Brain microvascular endothelial cell (primary cell): ENCODE data around the gene NTRK3.

Experiments used
- DNase-seq: peaks from one replicate; pipeline ENCODE4 v3.0.0-alpha.2; 2020
- H3K27ac ChIP-seq: fragments of 250-450 bp; sonication (Bioruptor Pico); 2 replicates; pipeline ENCODE4 v1.5.1; 2020; ENCODE audit warnings: mild to moderate bottlenecking, moderate library complexity
- H3K27me3 ChIP-seq: fragments of 250-450 bp; sonication (Bioruptor Pico); replicated peaks from 2 replicates; pipeline ENCODE4 v1.5.1; 2020; ENCODE audit warnings: mild to moderate bottlenecking
- H3K36me3 ChIP-seq: fragments of 250-450 bp; sonication (Bioruptor Pico); replicated peaks from 2 replicates; pipeline ENCODE4 v1.5.1; 2020; ENCODE audit warnings: mild to moderate bottlenecking
- H3K4me3 ChIP-seq: 2 replicates; pipeline ENCODE4 v1.5.1; 2011; ENCODE audit warnings: low read depth, mild to moderate bottlenecking, control low read depth, low read length, moderate library complexity
- CTCF ChIP-seq: IDR thresholded peaks from 2 replicates; pipeline ENCODE4 v1.5.1; 2011; ENCODE audit warnings: low read depth, mild to moderate bottlenecking, moderate library complexity, low read length, control low read depth, inconsistent platforms; ENCODE audit errors: missing control alignments
- in situ Hi-C: cut with HindIII; loops from 2 replicates; pipeline ENCODE4 v1.10.0; 2017; ENCODE audit warnings: low sequenced_read_pairs, low pct_ligation_motif_present

Gene NTRK3

DNA sequence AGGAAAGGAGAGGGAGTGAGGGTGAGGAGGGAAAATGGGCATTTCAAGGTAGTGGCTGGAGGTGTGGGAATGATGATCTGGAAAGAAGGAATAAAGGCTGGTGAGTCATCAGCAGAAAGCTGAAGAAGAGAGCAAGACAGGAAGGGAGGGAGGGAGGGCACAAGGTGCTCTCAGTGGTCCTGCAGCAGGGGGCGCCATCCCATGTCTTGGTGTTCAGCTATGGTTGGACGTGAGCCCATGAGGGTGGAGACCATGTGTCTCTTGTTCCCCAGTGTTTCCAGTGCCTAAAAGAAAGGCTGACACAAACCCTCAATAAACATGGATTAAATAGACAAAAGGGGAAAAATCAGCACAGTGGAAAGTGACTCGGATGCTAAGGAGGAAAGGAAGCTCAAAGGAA, 228.5 kb downstream of the NTRK3 start:
- TF ChIP-seq CTCF = no peak
- in situ Hi-C loops = no loop called here

GRCh38 chr15:88023914-88024313, 232.6 kb downstream of the NTRK3 start:
- Histone ChIP-seq H3K27ac (no peak overlapping the region), H3K27me3 (no peaks in the 10 kb centered on the region), H3K36me3 (no peaks in the 10 kb centered on the region), H3K4me3 (no peak overlapping the region)
- in situ Hi-C loops = no loop called here
- no peak for DNase-seq
- TF ChIP-seq CTCF = no peak

More for the DNA sequence above, 228.5 kb downstream of the NTRK3 start:
- DNase-seq = no peak
- Histone ChIP-seq H3K4me3 (no peak overlapping the region), H3K27ac (no peak overlapping the region), H3K27me3 (no peaks in the 10 kb centered on the region), H3K36me3 (no peaks in the 10 kb centered on the region)

DNA sequence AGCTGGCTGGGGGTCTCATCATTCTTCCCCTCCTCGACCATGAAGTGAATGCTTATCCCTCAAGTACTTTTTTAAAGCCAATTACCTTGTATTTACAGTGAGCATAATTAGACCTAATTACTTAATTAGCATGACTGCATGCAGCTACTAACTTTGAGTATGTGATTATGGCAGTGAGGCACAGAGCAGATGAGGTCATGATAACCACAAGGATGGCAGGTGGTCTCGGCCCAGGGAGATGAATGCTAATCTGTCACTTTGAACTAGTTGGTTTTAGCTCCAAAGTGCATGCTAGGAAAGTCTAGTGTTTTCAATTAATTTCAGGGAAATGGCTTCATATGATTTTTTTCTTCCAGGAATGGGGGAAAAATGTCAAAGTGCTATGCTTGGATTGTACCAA, 233.8 kb downstream of the NTRK3 start:
- no peak overlapping the region for H3K4me3 ChIP-seq
- no peaks in the 10 kb centered on the region for H3K36me3 ChIP-seq
- no peak for DNase-seq
- H3K27me3 ChIP-seq = no peaks in the 10 kb centered on the region
- in situ Hi-C loops = no loop called here
- no peak overlapping the region for H3K27ac ChIP-seq
- no peak for TF ChIP-seq CTCF

GRCh38 chr15:88021601-88022000, 234.9 kb downstream of the NTRK3 start:
- Histone ChIP-seq H3K36me3 (no peaks in the 10 kb centered on the region), H3K4me3 (no peak overlapping the region), H3K27ac (no peak overlapping the region), H3K27me3 (no peaks in the 10 kb centered on the region)
- in situ Hi-C loops = no loop called here
- TF ChIP-seq CTCF = no peak
- no peak for DNase-seq

DNA sequence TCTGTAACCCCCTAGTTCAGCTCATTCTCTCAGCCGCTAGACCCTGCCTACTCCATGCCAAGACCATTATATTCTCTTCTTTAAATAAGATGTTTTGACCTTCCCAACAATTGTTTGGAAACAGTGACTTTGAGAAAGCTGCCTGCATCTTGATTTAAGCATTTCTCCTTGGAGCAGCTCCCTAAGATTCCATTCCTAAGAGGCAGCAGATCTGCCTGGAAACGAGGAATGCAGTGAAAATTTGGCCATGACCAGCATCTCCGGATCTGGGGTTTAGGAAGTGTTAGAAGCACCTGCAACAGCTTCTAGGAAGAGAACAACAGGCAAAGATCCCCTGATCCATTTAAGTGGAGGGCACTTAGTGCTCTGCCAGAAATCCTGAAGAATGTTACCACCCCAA, 235.7 kb downstream of the NTRK3 start:
- no peak overlapping the region for H3K4me3 ChIP-seq
- no peaks in the 10 kb centered on the region for H3K27me3 ChIP-seq
- H3K36me3 ChIP-seq = no peaks in the 10 kb centered on the region
- DNase-seq = no peak
- in situ Hi-C loops = no loop called here
- H3K27ac ChIP-seq = no peak overlapping the region
- no peak for TF ChIP-seq CTCF

DNA sequence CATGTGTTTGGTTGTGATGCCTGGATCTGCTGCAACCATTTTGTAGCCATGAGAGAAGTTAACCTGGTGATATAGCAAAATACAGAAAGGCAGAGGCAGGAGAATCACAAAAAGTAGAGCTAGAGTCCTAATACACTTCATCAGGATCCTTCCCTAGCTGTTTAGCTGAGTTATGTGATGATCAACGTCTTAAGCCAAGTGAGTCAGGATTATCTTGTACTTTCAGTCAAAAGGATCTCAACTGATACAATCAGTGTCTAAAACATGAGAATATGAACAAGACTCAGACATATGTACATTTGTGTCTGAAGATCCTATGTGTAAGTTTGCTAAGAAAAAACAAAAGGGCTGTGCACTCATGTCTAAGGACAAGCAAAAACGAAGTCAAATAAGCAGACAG, 236.9 kb downstream of the NTRK3 start:
- no peak for TF ChIP-seq CTCF
- in situ Hi-C loops = no loop called here

More for the DNA sequence above, 236.9 kb downstream of the NTRK3 start:
- no peak overlapping the region for H3K27ac ChIP-seq
- DNase-seq = no peak
- H3K4me3 ChIP-seq = no peak overlapping the region
- no peaks in the 10 kb centered on the region for H3K27me3 ChIP-seq
- H3K36me3 ChIP-seq = no peaks in the 10 kb centered on the region
